Fibroblast of lung (primary cell): ENCODE measurements around the gene RNASE13. TPM values are rescaled to one million over a fixed set of nuclear protein-coding genes. Genes with fewer than 3 reads are reported as not detected.
A peak's percentile ranks its signal among the peaks of the same experiment; 100 is the strongest.

Experiments
- DNase-seq, 2 donors: peaks; one replicate each; pipeline versions ENCODE4 v3.0.0 to v3.0.0-alpha.2; 2010; ENCODE audit warnings: low read depth in 2 of 2
- H2AFZ ChIP-seq: 2 replicates; pipeline ENCODE4 v1.5.1; 2012; ENCODE audit warnings: low read length, control low read depth, inconsistent platforms
- H3K27ac ChIP-seq: 2 replicates; pipeline ENCODE4 v1.5.1; 2011; ENCODE audit warnings: low read length, control low read depth; ENCODE audit not compliant: insufficient read depth
- H3K27me3 ChIP-seq: 2 replicates; pipeline ENCODE4 v1.5.1; 2011; ENCODE audit warnings: mild to moderate bottlenecking, low read length; ENCODE audit not compliant: control insufficient read depth, insufficient read depth
- H3K36me3 ChIP-seq: 2 replicates; pipeline ENCODE4 v1.5.1; 2011; ENCODE audit warnings: low read length; ENCODE audit not compliant: control insufficient read depth, insufficient read depth
- H3K4me1 ChIP-seq: 2 replicates; pipeline ENCODE4 v1.5.1; 2011; ENCODE audit warnings: low read length; ENCODE audit not compliant: control insufficient read depth, insufficient read depth; ENCODE audit errors: extremely low read depth
- H3K4me2 ChIP-seq: 2 replicates; pipeline ENCODE4 v1.5.1; 2011; ENCODE audit warnings: low read length, control low read depth; ENCODE audit not compliant: insufficient read depth; ENCODE audit errors: extremely low read depth
- H3K4me3 ChIP-seq, 4 experiments: fragments of 200-600 bp in 1 of 4; sonication (generic) in 1 of 4; replicated peaks in 1 of 4; 2 replicates each; pipeline ENCODE4 v1.5.1; 2011 to 2016; ENCODE audit warnings: low read length in 4 of 4, low read depth in 3 of 4, mild to moderate bottlenecking in 3 of 4, control low read depth in 2 of 4, inconsistent platforms in 1 of 4, mixed read lengths in 1 of 4; ENCODE audit not compliant: insufficient read depth in 1 of 4; ENCODE audit errors: control extremely low read depth in 1 of 4
- H3K79me2 ChIP-seq: 2 replicates; pipeline ENCODE4 v1.5.1; 2012; ENCODE audit warnings: mild to moderate bottlenecking, low read length, inconsistent platforms; ENCODE audit not compliant: control insufficient read depth, insufficient read depth
- H3K9ac ChIP-seq: 2 replicates; pipeline ENCODE4 v1.5.1; 2011; ENCODE audit warnings: mild to moderate bottlenecking, low read length, control low read depth; ENCODE audit not compliant: insufficient read depth
- H3K9me3 ChIP-seq: 2 replicates; pipeline ENCODE4 v1.5.1; 2012; ENCODE audit warnings: low read depth, low read length; ENCODE audit not compliant: control insufficient read depth, insufficient read depth
- H4K20me1 ChIP-seq: 2 replicates; pipeline ENCODE4 v1.5.1; 2011; ENCODE audit warnings: low read length; ENCODE audit not compliant: control insufficient read depth, insufficient read depth; ENCODE audit errors: extremely low read depth
- EZH2 ChIP-seq: IDR thresholded peaks from 2 replicates; pipeline ENCODE4 v1.5.1; 2012; ENCODE audit warnings: low read length, control low read depth, mild to moderate bottlenecking; ENCODE audit errors: missing control alignments
- polyA plus RNA-seq, 2 donors: library from polyadenylated mRNA; depleted of rRNA in 1 of 2; stranded (reverse) in 1 of 2; unstranded in 1 of 2; fragments of >200 nt; gene quantifications; 2 replicates each; pipeline ENCODE4 v1.2.1, GENCODE V29; 2011 to 2012; ENCODE audit warnings: missing spikeins in 1 of 2
- total RNA-seq: library from RNA; depleted of rRNA; stranded (reverse); fragments of >200 nt; gene quantifications from 2 replicates; pipeline ENCODE4 v1.2.1, GENCODE V29; 2014
- TF ChIP-seq, protein P1 (sequence below), 2 donors: IDR thresholded peaks in 1 of 2; conservative IDR thresholded peaks in 1 of 2; 1 replicate in 1 of 2; 2 replicates in 1 of 2; pipeline ENCODE4 v1.5.1; 2011 to 2012; ENCODE audit warnings: low read length in 2 of 2, control low read depth in 1 of 2, inconsistent platforms in 1 of 2, low read depth in 1 of 2, mild to moderate bottlenecking in 1 of 2

RNASE13 gene
- total and polyA plus RNA-seq, 2 donors (not counting 1 experiment from before 2014, with no cell fraction given): not detected

DNA sequence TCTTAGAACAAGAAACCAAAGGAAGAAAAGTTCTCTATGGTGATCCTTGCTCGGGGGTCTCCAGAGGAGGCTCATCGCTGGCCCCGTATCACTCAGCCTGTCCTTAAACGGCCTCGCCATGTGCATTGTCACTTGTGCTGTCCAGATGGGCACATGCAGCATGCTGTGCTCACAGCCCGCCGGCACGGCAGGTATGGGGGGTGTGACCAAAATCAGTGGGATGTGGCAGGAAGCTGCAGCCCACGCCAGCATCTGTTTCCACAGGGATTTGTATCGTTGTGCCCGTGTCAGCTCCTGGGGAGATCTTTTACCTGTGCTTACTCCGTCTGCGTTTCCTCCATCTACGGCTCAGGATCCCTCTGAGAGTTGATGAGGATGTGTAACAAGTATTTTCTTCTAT lies 38.1 kb downstream of the RNASE13 start:
- Histone ChIP-seq H3K9ac (no peak overlapping the region), H3K9me3 (no peaks in the 10 kb centered on the region), H3K4me1 (no peaks in the 10 kb centered on the region), H3K79me2 (peaks cover 6% of the 10 kb centered on the region), H3K4me3 (no peak overlapping the region), H3K27ac (no peak overlapping the region), H3K27me3 (no peaks in the 10 kb centered on the region), H2AFZ (no peak overlapping the region), H3K36me3 (peaks cover 11% of the 10 kb centered on the region), H4K20me1 (no peaks in the 10 kb centered on the region), H3K4me2 (no peak overlapping the region)
- TF ChIP-seq EZH2: no peak
- TF ChIP-seq, protein P1, sequence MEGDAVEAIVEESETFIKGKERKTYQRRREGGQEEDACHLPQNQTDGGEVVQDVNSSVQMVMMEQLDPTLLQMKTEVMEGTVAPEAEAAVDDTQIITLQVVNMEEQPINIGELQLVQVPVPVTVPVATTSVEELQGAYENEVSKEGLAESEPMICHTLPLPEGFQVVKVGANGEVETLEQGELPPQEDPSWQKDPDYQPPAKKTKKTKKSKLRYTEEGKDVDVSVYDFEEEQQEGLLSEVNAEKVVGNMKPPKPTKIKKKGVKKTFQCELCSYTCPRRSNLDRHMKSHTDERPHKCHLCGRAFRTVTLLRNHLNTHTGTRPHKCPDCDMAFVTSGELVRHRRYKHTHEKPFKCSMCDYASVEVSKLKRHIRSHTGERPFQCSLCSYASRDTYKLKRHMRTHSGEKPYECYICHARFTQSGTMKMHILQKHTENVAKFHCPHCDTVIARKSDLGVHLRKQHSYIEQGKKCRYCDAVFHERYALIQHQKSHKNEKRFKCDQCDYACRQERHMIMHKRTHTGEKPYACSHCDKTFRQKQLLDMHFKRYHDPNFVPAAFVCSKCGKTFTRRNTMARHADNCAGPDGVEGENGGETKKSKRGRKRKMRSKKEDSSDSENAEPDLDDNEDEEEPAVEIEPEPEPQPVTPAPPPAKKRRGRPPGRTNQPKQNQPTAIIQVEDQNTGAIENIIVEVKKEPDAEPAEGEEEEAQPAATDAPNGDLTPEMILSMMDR (conservative IDR thresholded peaks at IDR 0.05 in 1 of 2, IDR thresholded peaks at IDR 0.05 in 1 of 2; ENCODE audit: low read depth in 1 of 2, low read length in 2 of 2): no peak
- DNase-seq: no peak

DNA sequence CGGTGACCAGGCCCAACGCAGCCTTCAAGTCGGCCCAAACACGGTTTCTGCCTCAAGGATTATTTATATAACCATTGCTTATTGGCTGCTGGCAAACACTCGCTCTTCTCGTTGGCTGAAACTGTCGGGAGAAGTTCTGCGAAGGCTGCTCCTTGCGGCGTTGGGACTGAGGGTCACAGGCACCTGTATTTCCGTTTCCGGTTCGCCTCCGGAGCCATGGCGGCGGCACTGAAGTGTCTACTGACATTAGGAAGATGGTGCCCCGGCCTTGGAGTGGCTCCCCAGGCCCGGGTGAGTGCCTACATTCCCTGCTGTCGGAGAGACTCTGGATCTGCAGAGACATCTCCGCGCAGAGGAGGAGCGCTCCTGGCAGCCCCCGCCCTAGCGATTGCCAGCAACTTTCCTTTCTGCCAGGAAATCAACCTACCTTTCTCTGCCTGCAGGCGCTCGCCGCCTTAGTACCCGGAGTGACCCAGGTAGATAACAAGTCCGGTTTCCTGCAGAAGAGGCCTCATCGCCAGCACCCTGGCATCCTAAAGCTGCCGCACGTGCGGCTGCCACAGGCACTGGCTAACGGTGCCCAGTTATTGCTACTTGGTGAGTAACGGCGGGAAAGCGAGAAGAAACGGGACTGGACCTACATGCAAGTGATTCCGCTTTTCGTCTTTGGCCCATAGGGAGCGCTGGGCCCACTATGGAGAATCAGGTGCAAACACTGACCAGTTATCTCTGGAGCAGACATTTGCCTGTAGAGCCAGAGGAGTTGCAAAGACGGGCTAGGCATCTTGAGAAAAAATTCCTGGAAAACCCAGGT lies 44.6 kb downstream of the RNASE13 start, which contains the start of gene METTL17:
Gene METTL17, plus strand, starts transcription at position 194 of the 814 bp plus-strand sequence. Its CDS starts 23 bp downstream, at position 217.
- Histone ChIP-seq H3K4me1 (peaks cover 6% of the 10 kb centered on the region), H3K4me3 (peak within 1 kb of the TSS; percentile 75 to 95 (median 94)), H3K4me2 (peak within 1 kb of the TSS; percentile 90), H3K79me2 (peaks cover 19% of the 10 kb centered on the region), H3K27ac (peak within 1 kb of the TSS; percentile 62), H3K27me3 (no peaks in the 10 kb centered on the region), H2AFZ (peak within 1 kb of the TSS; percentile 85), H3K9ac (peak within 1 kb of the TSS; percentile 56), H3K36me3 (peaks cover 7% of the 10 kb centered on the region), H4K20me1 (no peaks in the 10 kb centered on the region), H3K9me3 (no peaks in the 10 kb centered on the region)
- TF ChIP-seq EZH2: no peak
- TF ChIP-seq, protein P1 (conservative IDR thresholded peaks at IDR 0.05 in 1 of 2, IDR thresholded peaks at IDR 0.05 in 1 of 2; ENCODE audit: low read depth in 1 of 2, low read length in 2 of 2): peak; percentile 31 to 34
- DNase-seq: peak; percentile 98

DNA sequence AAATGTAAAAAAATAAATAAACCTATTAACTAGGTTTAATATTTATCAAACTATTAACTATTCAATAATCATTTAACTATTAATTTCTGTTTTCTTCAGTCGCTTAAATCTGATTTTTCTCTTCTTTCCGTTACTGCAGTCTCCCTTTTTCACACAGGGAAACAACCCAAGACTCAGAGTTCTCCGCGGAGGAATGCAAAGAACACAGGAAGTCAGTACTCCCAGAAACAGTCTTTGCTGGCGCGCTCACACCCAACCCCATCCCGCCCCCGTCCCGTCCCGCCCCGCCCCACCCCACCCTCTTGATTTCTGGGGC lies 45.2 kb downstream of the RNASE13 start:
- Histone ChIP-seq H3K79me2 (peaks cover 19% of the 10 kb centered on the region), H3K9me3 (no peaks in the 10 kb centered on the region), H3K4me3 (peak overlapping the region in 3 of 4 experiments; percentile 12 to 94 (median 64)), H2AFZ (peak overlapping the region; percentile 43), H3K9ac (peak overlapping the region; percentile 34), H4K20me1 (no peaks in the 10 kb centered on the region), H3K4me2 (peak overlapping the region; percentile 34), H3K27me3 (no peaks in the 10 kb centered on the region), H3K36me3 (peaks cover 4% of the 10 kb centered on the region), H3K27ac (peak overlapping the region; percentile 59), H3K4me1 (peaks cover 6% of the 10 kb centered on the region)
- no peak for DNase-seq
- no peak for TF ChIP-seq EZH2
- TF ChIP-seq, protein P1 (conservative IDR thresholded peaks at IDR 0.05 in 1 of 2, IDR thresholded peaks at IDR 0.05 in 1 of 2; ENCODE audit: low read depth in 1 of 2, low read length in 2 of 2): no peak
